ENCODE measurements around the gene ARL14. TPM values are rescaled to one million over a fixed set of nuclear protein-coding genes. Genes with fewer than 3 reads are reported as not detected.

The ARL14 gene
- total RNA-seq, 1 experiment from 2014 or later = not detected

- TF ChIP-seq ZNF425 (CRISPR knock-in tag; conservative IDR thresholded peaks at IDR 0.05) (no peak), MAX (CRISPR knock-in tag; IDR thresholded peaks at IDR 0.05) (no peak), NFATC4 (CRISPR knock-in tag; IDR thresholded peaks at IDR 0.05) (no peak), NFYB (CRISPR knock-in tag; conservative IDR thresholded peaks at IDR 0.05; ENCODE audit: low read depth) (no peak), CREM (CRISPR knock-in tag; IDR thresholded peaks at IDR 0.05) (no peak), MYBL2 (CRISPR knock-in tag; IDR thresholded peaks at IDR 0.05) (no peak), RORB (CRISPR knock-in tag; IDR thresholded peaks at IDR 0.05) (no peak), NR2C2 (CRISPR knock-in tag; IDR thresholded peaks at IDR 0.05) (no peak), GRHL2 (CRISPR knock-in tag; IDR thresholded peaks at IDR 0.05; ENCODE audit: insufficient replicate concordance, severe bottlenecking) (no peak), SP1 (CRISPR knock-in tag; conservative IDR thresholded peaks at IDR 0.05) (no peak), JAZF1 (CRISPR knock-in tag; IDR thresholded peaks at IDR 0.05) (no peak), ZNF121 (CRISPR knock-in tag; IDR thresholded peaks at IDR 0.05) (no peak), FOXP1 (CRISPR knock-in tag; IDR thresholded peaks at IDR 0.05; ENCODE audit: borderline replicate concordance) (no peak)
Observed at GRCh38 chr3:160667452-160667851, 9.5 kb upstream of the ARL14 start (continued).

- TF ChIP-seq FOXK1 (CRISPR knock-in tag; IDR thresholded peaks at IDR 0.05) = no peak
- no peak for TF ChIP-seq USF2 (CRISPR knock-in tag; IDR thresholded peaks at IDR 0.05)
- TF ChIP-seq ZNF416 (CRISPR knock-in tag; IDR thresholded peaks at IDR 0.05) = no peak
- TF ChIP-seq ESRRA (CRISPR knock-in tag; IDR thresholded peaks at IDR 0.05; ENCODE audit: borderline replicate concordance) = no peak
- TF ChIP-seq ZNF512 (CRISPR knock-in tag; IDR thresholded peaks at IDR 0.05; ENCODE audit: borderline replicate concordance) = no peak
- TF ChIP-seq CBFB (CRISPR knock-in tag; IDR thresholded peaks at IDR 0.05; ENCODE audit: low read depth) = no peak
- ChIA-PET POLR2A (no interaction called here), CTCF (no interaction called here)
- Mint-ChIP-seq H3K27ac (no peak overlapping the region), H3K9me3 (no peaks in the 10 kb centered on the region), H3K27me3 (ENCODE audit: low read depth) (no peaks in the 10 kb centered on the region), H3K4me1 (peaks cover 10% of the 10 kb centered on the region), H3K36me3 (no peaks in the 10 kb centered on the region), H3K4me3 (no peak overlapping the region)
- no peak for ATAC-seq
- DNase-seq (ENCODE audit: low spot score) = no peak
Observed at GRCh38 chr3:160668454-160668853, 8.5 kb upstream of the ARL14 start.

- Mint-ChIP-seq H3K36me3 (no peaks in the 10 kb centered on the region), H3K27ac (no peak overlapping the region), H3K4me3 (no peak overlapping the region), H3K4me1 (peaks cover 2% of the 10 kb centered on the region), H3K9me3 (no peaks in the 10 kb centered on the region), H3K27me3 (ENCODE audit: low read depth) (no peaks in the 10 kb centered on the region)
- POLR2A ChIA-PET = no interaction called here
- CTCF ChIA-PET = no interaction called here
- no peak for TF ChIP-seq FOXP4 (CRISPR knock-in tag; IDR thresholded peaks at IDR 0.05)
- ATAC-seq = no peak
- DNase-seq (ENCODE audit: low spot score) = no peak
Observed at GRCh38 chr3:160671231-160671630, 5.7 kb upstream of the ARL14 start.
